Measurements from ENCODE around the gene PLRG1.

PLRG1 gene

DNA sequence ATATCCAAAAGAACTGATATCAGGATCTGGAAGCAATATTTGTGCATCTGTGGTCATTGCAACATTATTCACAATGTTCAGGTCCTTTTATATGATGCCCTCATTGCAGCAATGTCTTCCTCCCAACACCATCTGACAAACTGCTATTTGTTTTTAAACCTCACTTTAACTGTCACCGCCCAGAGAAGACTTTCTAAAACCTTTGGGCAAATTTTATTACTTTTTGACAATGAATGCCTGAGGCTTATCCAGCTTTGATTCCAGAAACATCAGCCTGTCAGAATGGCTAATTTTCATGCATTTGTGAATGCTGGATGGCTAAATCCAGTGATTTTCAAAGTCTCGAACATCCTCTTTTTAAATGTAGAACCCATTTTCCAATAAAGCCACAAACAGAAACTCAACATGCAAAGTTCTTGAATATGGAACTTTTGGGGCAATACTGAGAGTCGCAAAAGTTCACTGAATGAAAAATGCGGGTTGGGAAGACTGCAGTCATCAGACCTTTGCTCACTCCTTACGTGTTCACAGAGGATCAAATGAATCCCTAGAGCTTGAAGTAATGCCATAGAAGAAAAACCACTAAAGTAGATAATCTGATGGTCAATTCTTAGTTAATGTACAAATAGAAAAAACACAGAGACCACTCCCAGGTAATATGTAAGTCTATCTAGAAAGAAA is 23.1 kb upstream of the PLRG1 start:
- DNase-seq (ENCODE audit: low read depth): no peak

DNA sequence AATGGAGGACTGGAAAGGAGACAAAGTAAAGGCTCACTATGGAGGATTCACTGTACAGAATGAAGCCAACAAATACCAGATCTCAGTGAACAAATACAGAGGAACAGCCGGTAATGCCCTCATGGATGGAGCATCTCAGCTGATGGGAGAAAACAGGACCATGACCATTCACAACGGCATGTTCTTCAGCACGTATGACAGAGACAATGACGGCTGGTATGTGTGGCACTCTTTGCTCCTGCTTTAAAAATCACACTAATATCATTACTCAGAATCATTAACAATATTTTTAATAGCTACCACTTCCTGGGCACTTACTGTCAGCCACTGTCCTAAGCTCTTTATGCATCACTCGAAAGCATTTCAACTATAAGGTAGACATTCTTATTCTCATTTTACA is 19.4 kb upstream of the PLRG1 start:
- DNase-seq (ENCODE audit: low read depth): no peak

DNA sequence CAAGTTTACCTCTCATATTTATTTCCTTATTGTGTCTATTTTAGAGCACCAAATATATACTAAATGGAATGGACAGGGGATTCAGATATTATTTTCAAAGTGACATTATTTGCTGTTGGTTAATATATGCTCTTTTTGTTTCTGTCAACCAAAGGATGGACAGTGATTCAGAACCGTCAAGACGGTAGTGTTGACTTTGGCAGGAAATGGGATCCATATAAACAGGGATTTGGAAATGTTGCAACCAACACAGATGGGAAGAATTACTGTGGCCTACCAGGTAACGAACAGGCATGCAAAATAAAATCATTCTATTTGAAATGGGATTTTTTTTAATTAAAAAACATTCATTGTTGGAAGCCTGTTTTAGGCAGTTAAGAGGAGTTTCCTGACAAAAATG is 18.8 kb upstream of the PLRG1 start:
- no peak for DNase-seq (ENCODE audit: low read depth)

DNA sequence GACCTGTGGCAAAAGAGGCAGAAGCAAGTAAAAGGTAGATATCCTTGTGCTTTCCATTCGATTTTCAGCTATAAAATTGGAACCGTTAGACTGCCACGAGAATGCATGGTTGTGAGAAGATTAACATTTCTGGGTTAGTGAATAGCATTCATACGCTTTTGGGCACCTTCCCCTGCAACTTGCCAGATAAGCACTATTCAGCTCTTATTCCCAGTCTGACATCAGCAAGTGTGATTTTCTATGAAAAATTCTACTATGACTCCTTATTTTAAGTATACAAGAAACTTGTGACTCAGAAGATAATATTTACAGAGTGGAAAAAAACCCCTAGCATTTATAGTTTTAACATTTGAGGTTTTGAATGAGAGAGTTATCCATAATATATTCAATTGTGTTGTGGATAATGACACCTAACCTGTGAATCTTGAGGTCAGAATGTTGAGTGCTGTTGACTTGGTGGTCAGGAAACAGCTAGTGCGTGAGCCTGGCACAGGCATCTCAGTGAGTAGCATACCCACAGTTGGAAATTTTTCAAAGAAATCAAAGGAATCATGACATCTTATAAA is 16.5 kb upstream of the PLRG1 start:
- no peak for DNase-seq (ENCODE audit: low read depth)

DNA sequence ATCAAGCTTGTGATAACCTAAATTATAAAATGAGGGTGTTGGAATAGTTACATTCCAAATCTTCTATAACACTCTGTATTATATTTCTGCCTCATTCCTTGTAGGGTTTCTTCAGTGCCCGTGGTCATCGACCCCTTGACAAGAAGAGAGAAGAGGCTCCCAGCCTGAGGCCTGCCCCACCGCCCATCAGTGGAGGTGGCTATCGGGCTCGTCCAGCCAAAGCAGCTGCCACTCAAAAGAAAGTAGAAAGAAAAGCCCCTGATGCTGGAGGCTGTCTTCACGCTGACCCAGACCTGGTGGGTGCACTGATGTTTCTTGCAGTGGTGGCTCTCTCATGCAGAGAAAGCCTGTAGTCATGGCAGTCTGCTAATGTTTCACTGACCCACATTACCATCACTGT is 15.5 kb upstream of the PLRG1 start:
- DNase-seq (ENCODE audit: low read depth): no peak

DNA sequence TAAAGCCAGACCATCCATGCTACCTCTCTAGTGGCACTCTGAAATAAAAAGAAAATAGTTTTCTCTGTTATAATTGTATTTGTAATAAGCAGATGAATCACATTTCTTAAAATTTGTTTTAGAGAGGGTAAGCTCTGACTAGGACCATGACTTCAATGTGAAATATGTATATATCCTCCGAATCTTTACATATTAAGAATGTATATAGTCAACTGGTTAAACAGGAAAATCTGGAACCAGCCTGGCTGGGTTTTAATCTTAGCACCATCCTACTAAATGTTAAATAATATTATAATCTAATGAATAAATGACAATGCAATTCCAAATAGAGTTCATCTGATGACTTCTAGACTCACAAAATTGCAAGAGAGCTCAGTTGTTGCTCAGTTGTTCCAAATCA is 14.1 kb upstream of the PLRG1 start:
- no peak for DNase-seq (ENCODE audit: low read depth)

DNA sequence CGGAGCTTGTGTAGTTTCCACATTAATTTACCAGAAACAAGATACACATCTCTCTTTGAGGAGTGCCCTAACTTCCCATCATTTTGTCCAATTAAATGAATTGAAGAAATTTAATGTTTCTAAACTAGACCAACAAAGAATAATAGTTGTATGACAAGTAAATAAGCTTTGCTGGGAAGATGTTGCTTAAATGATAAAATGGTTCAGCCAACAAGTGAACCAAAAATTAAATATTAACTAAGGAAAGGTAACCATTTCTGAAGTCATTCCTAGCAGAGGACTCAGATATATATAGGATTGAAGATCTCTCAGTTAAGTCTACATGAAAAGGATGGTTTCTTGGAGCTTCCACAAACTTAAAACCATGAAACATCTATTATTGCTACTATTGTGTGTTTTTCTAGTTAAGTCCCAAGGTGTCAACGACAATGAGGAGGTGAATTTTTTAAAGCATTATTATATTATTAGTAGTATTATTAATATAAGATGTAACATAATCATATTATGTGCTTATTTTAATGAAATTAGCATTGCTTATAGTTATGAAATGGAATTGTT is 12.6 kb upstream of the PLRG1 start, which contains the start of gene FGB:
Gene FGB (plus strand): TSS at position 315 of the 558 bp plus-strand sequence. CDS start 8 bp downstream, at position 323.
- DNase-seq (ENCODE audit: low read depth): no peak

DNA sequence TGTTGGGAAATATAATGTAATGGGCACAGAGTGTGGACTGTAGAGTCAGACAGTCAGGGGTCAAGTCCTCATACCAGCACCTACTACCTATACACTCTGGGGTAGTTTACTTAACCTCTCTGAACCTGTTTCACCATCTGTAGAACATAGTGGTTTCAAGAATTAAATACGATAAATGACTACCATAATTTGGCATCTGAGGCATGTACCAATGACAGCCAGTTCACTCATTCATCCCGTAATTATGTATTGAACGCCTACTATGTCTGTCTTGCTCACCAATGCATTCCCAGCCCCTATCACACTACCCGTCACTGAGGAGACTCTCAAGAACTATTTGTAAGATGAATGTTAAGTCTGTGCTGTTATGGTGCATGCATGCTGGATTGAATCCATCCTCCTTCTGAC is 10.6 kb upstream of the PLRG1 start:
- DNase-seq (ENCODE audit: low read depth): no peak

DNA sequence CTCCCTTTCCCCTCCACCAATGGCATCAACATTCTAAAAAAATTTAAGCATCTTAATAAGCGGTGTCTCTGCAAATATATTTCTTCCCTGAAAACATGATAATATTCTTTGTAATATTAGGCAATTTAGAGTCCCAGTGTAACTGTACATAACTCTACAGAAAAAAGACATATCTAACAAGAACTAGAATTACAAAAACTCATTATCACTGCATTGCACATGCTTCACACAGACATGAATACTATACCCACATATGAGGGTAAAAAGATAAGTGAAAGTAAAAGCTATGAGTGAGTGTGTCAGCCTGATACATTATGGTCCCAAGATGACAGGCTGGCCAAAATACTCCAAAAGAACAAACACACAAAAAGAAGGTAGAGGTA is 10.2 kb upstream of the PLRG1 start:
- no peak for DNase-seq (ENCODE audit: low read depth)

DNA sequence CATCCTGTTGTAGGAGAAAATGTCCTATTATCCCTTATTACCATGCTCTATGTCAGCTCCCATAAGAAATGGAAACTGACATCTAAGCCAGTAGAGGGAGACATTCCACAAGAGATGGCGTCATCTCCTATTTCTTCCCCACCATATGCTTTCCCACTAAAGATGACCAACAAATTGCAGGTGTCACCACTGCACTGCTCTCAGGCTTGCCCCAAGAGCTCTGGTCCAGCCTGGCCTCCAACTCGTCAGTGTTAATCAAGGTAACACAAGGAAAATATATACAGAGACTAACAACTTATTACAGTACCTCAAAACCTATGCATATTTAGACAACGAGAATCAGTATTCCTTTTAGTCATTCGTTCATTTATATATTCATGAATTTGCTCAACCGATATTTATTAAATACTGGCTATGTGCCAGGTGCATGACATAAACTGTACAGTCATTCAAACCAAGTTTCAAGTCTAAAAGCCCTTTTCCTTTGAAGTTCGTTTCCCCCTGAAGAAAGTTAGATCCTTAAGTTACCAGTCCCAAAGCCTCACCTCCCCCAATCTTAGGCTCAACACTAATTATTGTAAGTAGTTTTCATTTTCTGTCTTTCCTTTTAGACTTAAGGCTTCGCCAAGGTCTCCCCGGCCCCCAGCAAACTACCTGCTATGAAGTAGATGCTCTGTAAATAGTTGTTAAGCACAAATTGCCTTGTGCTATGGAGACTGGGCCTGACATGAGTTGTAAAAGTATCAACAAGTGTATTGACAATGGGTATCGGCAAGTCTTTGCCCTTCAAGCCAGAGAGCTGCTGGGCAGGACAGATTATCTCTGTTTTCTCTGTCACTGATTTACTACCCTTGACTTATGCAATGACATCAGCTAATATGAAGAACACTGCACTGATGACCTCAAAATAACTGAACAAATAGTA is 9.6 kb upstream of the PLRG1 start:
- DNase-seq (ENCODE audit: low read depth): no peak

DNA sequence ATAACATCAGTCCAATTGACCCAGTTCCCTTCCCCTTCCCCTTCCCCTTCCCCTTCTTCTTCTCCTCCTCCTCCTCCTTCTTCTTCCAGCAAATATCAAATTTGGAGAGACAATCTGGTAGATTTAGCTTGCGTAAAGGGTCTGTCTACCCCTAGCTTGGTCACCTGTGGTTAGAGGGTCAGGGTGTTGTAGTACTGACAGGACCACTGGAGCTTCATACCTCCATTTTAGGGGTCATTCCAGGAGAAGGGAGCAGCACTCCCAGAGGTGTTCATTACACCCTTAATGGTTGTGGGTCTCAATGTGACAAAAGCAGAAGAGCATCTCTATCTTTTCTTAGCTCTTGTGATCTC is 8.9 kb upstream of the PLRG1 start:
- no peak for DNase-seq (ENCODE audit: low read depth)

DNA sequence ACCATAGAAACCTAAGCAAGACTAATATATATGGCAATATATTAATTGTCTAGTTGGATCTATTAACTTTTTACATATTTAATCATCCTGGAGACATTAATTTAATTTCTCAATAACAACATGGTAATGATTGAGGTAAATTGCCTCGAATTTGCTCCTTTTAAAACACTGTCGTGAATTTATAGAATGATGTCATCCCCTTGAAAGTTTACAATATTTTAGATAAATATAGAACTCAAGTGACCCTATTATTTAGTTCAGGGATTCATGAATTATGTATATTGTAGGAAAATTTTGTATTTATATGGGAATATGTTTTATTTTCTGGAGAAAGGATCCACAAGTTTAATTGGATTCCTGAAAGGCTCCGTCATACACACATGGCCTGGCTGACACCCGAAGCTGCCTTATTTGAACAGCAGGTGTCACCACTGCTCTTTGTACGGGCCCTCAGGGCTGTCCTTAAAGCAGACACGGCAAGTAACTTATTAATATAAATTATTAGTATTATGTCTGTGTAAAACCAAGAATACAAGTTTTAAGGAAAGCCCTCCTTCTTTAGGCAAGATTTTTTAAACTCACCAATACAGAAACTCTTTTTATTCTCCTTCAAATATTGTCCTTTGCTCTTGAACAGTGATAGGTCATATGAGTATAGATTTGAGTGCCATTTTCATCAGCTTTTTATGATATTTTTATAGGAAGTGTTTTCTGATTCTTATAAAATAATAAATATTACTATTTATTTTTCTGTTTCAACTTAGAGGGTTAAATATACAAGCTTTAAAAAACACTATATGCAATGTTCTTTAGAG is 1.9 kb upstream of the PLRG1 start:
- peak; percentile 45 for DNase-seq (ENCODE audit: low read depth)

DNA sequence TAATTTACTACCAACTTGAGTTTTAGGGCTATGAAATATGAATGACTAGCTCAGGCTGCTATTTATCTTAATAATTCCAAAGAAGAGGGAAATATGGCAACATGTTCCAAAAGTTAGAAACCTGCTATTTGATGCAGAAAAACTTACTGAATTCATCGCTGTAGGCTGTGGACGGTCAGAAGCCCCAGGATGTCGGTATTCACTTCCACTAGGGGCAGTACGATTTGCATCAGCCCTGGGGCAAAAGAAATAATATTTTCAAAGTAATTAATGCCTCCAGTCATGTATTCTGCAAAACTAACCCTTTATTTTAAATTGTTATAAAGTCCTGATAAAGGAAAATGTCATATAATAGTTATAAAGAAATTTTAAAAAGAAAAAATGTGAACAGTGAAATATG is 4.5 kb downstream of the PLRG1 start:
- DNase-seq (ENCODE audit: low read depth): no peak

DNA sequence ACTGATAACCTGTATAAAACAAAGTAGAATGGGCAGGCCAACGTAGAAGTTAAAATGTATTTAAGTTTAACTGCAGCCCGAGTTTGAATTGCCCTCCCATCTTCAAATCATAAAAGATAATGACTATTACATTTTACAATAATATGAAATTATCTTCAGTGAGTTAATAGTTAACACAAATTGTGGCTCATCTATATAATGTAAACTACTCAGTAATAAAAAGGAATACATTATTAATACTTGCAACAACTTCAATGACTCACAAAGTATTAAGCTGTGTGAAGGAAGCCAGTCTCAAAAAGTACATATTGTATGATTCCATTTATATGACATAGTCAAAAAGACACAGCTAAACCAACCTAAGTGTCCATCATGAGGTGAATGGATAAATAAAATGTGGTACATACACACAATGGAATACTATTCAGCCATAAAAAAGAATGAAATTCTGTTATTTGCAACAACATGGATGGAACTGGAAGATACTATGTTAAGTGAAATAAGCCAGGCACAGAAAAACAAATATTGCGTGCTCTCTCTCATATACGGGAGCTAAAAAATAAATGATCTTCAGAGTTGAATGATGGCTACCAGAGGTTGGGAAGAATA is 7.8 kb downstream of the PLRG1 start:
- no peak for DNase-seq (ENCODE audit: low read depth)

DNA sequence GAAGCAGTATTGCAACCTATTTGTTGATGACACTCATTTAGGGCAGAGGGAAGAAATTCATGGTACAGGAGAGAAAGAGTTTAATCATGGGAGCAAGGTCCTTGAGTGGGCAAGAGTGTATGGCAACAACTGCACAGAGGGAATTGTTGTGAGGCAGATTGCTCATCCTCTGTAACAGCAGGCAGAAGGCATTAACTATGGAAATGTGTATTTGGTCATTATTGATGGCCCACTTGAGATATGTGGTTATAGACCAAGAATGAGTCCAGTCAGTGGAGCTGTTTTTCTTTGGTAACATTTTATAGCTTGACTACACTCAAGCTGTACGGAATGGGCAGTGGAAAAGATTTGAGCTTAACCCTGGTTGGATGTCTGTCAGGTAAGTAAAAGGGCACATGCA is 15.9 kb downstream of the PLRG1 start:
- DNase-seq (ENCODE audit: low read depth): no peak

DNA sequence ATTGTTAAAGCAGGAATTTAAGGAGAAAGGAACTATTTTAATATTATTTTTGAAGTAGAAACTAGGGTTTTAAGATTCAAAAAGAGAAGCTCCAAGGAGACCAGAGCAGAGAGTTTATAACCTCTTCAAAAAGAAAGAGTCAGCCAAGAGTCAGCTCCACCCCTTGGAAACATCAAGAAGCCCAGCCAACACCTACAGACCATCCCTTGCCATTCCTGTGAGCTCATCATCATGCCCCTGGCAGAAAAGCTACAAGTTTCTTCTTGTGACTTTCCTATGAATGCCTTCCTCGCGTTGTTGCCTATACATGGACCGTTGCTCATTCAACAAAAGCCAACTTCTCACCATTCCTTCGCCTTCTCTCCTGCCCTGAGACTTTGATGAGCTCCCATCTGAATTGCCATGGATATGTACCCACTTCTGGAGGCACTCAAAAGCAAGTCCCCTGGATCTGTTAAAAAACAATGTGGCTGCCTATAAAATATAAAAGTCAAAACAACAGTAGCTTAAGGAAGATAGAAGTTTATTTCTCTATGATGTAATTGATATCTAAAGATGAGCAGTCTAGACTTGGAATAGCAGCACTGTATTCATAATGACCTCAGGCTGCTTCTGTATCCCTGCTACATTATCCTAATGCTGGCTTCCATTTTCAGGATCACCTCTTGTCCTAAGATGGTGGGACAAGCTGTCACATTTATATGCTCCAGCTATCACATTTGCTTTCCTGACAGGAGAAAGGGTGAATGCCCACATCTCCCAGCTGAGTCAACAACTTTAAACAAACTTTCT is 20.3 kb downstream of the PLRG1 start:
- DNase-seq (ENCODE audit: low read depth): no peak

DNA sequence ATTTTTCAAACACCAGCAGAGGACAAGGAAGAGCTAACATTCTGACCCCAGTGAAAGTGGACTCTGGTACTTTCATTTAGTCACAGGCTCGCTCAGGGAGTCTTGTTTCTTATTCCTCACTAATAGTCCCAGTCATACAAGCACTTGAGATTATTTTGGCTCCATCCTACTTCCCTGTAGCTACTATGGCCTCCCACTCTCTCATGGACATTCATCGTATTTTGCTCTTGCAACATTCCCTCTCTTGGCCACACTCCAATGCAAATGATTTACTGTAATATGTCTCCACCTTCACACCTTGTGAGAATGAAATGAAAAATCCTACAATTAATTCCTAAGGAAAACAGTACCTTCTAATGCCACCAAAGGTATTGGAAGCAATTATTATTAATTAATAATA is 21.3 kb downstream of the PLRG1 start:
- no peak for DNase-seq (ENCODE audit: low read depth)

DNA sequence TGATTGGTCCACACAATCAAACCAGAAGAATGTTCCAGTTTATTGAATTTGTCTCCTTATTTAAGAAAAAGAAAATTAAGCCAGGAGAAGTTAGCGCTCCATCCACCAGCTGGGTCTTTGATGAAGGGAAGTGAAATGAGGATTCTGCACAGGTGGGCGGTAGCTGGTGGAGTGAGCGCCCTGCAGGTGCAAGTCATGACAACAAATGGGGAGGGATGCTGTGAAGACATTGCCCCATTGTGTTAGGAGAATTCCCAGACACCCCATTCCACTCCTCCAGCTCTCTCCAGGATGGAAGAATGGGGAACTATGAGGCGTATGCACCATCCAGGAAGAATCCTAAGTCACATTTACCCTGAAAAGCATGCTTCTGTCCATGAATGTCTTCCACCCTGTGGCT is 22.9 kb downstream of the PLRG1 start:
- no peak for DNase-seq (ENCODE audit: low read depth)

DNA sequence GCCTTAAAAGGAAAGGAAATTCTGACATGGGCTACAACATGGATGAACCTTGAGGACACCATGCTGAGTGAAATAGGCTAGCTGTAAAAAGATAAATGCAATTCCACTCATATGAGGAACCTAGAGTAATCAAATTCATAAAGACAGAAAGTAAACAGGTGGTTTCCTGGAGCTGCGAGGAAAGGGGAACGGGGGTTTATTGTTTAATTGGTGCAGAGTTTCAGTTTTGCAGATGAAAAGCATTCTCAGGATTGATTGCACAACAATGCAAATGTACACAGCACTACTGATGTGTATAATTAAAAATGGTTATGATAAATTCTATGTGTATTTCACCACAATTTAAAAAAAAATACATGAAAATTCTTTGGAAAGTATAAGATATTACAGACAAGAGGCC is 24.0 kb downstream of the PLRG1 start:
- no peak for DNase-seq (ENCODE audit: low read depth)

DNA sequence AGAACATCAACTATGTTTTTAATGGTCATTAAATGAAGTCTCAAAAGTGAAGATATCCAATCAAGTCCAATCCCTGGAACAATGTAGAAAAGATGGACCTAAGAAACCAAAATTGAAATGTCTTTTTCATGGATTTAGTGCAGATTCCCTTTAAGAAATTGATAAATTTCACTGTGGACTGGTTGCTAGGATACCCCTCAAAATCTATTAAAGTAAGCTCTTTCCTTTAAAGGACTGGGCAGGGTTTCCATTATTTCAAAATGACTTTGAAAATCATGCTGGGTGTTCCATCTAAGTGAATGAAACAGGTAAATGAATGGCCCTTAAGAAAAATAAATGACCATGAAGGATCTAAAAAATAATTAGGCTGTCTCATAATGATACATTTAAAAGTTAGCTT is 28.6 kb downstream of the PLRG1 start:
- DNase-seq (ENCODE audit: low read depth): no peak

DNA sequence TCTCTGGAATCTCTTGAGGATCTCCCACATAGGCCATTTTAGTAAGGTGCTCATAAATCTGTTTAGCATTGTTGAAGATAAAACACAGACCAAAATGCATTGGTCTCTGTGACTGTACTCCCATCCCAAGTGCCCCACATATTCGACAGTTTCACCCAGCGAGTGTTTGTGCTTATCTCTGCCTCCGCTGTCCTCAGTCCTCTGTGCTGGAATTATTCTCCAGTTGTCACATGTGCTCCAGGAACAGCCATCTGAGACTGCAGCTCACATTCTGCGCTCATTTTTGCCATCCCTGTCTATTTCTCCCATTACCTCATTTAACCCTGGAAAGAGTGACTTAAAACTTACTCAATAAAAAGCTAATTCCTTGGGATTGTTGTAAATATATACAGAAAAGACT is 31.0 kb downstream of the PLRG1 start:
- no peak for DNase-seq (ENCODE audit: low read depth)

Measured in T-helper 22 cell (primary cell).